ENCODE measurements around the gene ZNF365. TPM values are rescaled to one million over a fixed set of nuclear protein-coding genes. Genes with fewer than 3 reads are reported as not detected.

ZNF365 gene
- total and polyA plus RNA-seq, 9 of the 15 experiments (the other 6 are each of a cell fraction or from before 2014, with no cell fraction given), result 0.03 to 0.04 TPM; not detected in 7

- no peak for TF ChIP-seq GMEB1 (CRISPR knock-in tag; IDR thresholded peaks at IDR 0.05)
Observed at GRCh38 chr10:62335326-62335725, 38.8 kb upstream of the ZNF365 start (continued).

GRCh38 chr10:62336404-62336803 is 37.8 kb upstream of the ZNF365 start:
- 0% methylated on average over 1 of the region's 1 CpG for WGBS (ENCODE audit: insufficient coverage, low coverage, missing lambda C conversion rate)
- in situ Hi-C loops (cut with MboI), result no loop called here
- Histone ChIP-seq H3K9me3 (replicated peaks; ENCODE audit: control insufficient read depth, insufficient read depth, low read depth, low read length) (no peaks in the 10 kb centered on the region; the same call in 1 of the 2 replicates), H3K4me1 (replicated peaks in 1 of 2; ENCODE audit: control insufficient read depth in 2 of 2, insufficient read depth in 2 of 2, low read length in 2 of 2) (no peaks in the 10 kb centered on the region), H3K36me3 (ENCODE audit: control insufficient read depth, insufficient read depth, low read length) (no peaks in the 10 kb centered on the region), H3K9ac (ENCODE audit: insufficient read depth in 1 of 2, low read depth in 2 of 2, low read length in 2 of 2) (no peak overlapping the region), H2AFZ (ENCODE audit: low read depth, low read length) (no peak overlapping the region), H3K4me2 (ENCODE audit: insufficient read depth, low read length) (no peak overlapping the region), H3K9me1 (ENCODE audit: control insufficient read depth, insufficient read depth, low read length) (no peaks in the 10 kb centered on the region), H3K4me3 (no peak overlapping the region), H4K20me1 (replicated peaks; ENCODE audit: control insufficient read depth, insufficient read depth, low read length) (no peaks in the 10 kb centered on the region), H3K27ac (ENCODE audit: extremely low read depth, low read depth, low read length) (no peak overlapping the region), H3K27me3 (ENCODE audit: control insufficient read depth in 2 of 2, insufficient read depth in 2 of 2, low read length in 2 of 2) (no peaks in the 10 kb centered on the region), H3K79me2 (ENCODE audit: control insufficient read depth, insufficient read depth, low read length) (no peaks in the 10 kb centered on the region)
- intact Hi-C loops (cut with micrococcal nuclease), result no loop called here
- FAIRE-seq (no peak), ATAC-seq (no peak), DNase-seq (ENCODE audit: extremely low read depth in 1 of 4, low spot score in 3 of 4) (no peak)
- no peak for TF ChIP-seq KDM2B (CRISPR knock-in tag; IDR thresholded peaks at IDR 0.05)
- TF ChIP-seq IFI16 (CRISPR knock-in tag; IDR thresholded peaks at IDR 0.05), result no peak
- no peak for TF ChIP-seq RBFOX2 (IDR thresholded peaks at IDR 0.05; ENCODE audit: low read depth, low read length)
- no peak for TF ChIP-seq ZNF316 (IDR thresholded peaks at IDR 0.05)
- TF ChIP-seq KAT2B (IDR thresholded peaks at IDR 0.05; ENCODE audit: low read depth, low read length), result no peak
- TF ChIP-seq HMGXB4 (CRISPR knock-in tag; IDR thresholded peaks at IDR 0.05), result no peak
- TF ChIP-seq RHOXF2B (CRISPR knock-in tag; conservative IDR thresholded peaks at IDR 0.05), result no peak
- no peak for TF ChIP-seq EZH2 (IDR thresholded peaks at IDR 0.05; ENCODE audit: borderline replicate concordance, low read depth, low read length)
- no peak for TF ChIP-seq MCM3 (IDR thresholded peaks at IDR 0.05)
- TF ChIP-seq ZNF24 (IDR thresholded peaks at IDR 0.05), result no peak
- no peak for TF ChIP-seq KLF16 (IDR thresholded peaks at IDR 0.05)
- TF ChIP-seq ZNF586 (CRISPR knock-in tag; conservative IDR thresholded peaks at IDR 0.05), result no peak
- ChIA-PET POLR2A (interaction anchor here (0.6 kb wide), 1 partner anchor 181 kb away, joined by 3 read pairs; no protein-coding TSS in a partner anchor), CTCF (ENCODE audit: low intra/inter-chr PET ratio) (no interaction called here)
- BruUV-seq (replicated peaks), result no TSS peak
